ENCODE data around the gene EIF4G1. TPM values are rescaled to one million over a fixed set of nuclear protein-coding genes. Genes with fewer than 3 reads are reported as not detected.
"Not testable (repeated sequence)": the region's sequence is repeated elsewhere in the genome, so short reads cannot be mapped to it uniquely, and the experiment has no call there.

EIF4G1 gene
- total RNA-seq, 1 donor from 2014 or later: 254 TPM

GRCh38 chr3:184325715-184326369 lies 11.4 kb downstream of the EIF4G1 start:
- intact Hi-C loops (cut with DNase I): no loop called here
- ATAC-seq (ENCODE audit: poor library complexity) (no peak), DNase-seq (no peak)

DNA sequence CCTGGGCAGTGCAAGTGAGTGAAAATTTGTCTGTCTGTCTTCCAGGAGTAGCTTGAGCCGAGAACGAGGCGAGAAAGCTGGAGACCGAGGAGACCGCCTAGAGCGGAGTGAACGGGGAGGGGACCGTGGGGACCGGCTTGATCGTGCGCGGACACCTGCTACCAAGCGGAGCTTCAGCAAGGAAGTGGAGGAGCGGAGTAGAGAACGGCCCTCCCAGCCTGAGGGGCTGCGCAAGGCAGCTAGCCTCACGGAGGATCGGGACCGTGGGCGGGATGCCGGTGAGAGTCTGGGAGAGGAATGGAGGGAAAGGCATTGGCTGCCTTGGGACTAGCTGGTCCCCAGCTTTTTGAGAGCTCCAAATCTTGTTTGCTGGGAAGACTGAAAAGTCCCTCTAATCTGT lies 12.8 kb downstream of the EIF4G1 start:
- ATAC-seq (ENCODE audit: poor library complexity): no peak
- intact Hi-C loops (cut with DNase I): no loop called here
- DNase-seq: no peak

DNA sequence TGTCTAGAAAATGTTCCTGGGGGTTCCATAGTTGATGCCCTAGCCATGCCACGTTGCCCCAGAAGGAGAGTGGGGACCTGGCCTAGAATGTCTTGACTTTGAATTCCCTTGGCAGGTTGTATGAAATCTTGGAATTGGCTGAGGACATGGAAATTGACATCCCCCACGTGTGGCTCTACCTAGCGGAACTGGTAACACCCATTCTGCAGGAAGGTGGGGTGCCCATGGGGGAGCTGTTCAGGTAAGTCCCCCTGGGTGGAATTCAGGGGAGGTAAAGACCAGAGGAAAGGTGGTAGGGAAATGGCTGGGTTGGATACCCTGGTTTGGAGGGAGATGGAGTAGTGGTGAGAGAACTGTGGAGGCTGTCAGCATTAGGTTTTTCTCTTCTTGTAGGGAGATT lies 14.1 kb downstream of the EIF4G1 start:
- no peak for DNase-seq
- ATAC-seq (ENCODE audit: poor library complexity): no peak
- intact Hi-C loops (cut with DNase I): no loop called here

GRCh38 chr3:184332370-184333090 lies 18.1 kb downstream of the EIF4G1 start:
- intact Hi-C loops (cut with DNase I): no loop called here
- ATAC-seq (ENCODE audit: poor library complexity) (no peak), DNase-seq (no peak)

DNA sequence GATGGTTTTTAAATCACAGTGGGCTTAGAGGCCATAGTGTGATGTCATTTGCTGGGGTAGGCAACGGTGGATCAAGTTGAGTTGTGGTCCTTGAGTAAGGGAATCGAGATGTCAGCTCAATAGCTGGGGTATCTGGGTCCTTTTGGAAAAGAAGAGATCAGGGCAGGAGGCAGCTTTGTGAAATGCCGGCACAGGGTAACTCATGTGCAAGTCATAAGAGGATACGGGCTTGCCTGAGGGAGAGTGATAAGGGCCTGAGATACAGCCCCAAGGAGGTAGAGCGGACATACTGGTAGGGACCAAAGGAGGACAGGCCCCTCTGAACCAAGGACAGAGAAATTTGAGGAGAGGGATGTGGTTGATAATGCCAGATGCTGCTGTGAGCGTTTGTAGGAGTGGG lies 18.8 kb downstream of the EIF4G1 start:
- DNase-seq: no peak
- intact Hi-C loops (cut with DNase I): no loop called here
- no peak for ATAC-seq (ENCODE audit: poor library complexity)

DNA sequence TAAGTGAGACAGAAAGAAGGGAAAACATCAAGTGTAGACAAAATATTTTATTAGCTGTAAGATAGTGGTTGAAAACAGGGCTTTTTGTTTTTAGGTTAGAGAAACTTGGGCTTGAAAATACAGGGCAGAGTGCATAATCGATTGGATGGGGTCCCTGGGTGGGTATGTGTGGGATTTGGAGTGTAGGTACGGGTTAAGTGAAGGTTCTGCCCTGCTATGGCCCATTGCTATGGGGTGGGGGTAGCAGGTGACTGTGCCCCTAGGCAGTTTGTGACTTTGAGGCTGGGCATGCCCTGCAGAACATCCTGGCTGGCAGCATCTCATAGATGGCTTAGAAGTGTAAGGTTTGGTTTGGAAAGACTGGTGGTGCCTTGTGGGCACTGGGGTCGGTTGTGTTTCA lies 19.3 kb downstream of the EIF4G1 start:
- no peak for DNase-seq
- ATAC-seq (ENCODE audit: poor library complexity): no peak

DNA sequence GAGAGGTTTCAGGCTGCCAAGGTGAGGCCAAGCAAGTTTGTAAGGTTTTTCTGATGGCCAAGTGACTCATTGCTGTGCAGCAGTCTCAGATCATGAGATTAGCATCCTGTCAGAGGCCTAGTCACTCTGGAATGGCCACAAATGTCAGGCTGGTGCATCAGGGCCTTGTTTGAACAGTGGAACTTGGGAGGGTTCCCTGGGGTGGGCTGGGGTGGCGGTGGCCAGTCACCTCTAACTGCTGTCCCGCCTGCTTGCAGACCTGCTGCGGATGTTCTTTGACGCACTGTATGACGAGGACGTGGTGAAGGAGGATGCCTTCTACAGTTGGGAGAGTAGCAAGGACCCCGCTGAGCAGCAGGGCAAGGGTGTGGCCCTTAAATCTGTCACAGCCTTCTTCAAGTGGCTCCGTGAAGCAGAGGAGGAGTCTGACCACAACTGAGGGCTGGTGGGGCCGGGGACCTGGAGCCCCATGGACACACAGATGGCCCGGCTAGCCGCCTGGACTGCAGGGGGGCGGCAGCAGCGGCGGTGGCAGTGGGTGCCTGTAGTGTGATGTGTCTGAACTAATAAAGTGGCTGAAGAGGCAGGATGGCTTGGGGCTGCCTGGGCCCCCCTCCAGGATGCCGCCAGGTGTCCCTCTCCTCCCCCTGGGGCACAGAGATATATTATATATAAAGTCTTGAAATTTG lies 20.2 kb downstream of the EIF4G1 start:
- no peak for DNase-seq
- no peak for ATAC-seq (ENCODE audit: poor library complexity)
- intact Hi-C loops (cut with DNase I): no loop called here

More for the DNA sequence above, 19.3 kb downstream of the EIF4G1 start:
- intact Hi-C loops (cut with DNase I): no loop called here

GRCh38 chr3:184335291-184335660 lies 20.9 kb downstream of the EIF4G1 start:
- DNase-seq (no peak), ATAC-seq (ENCODE audit: poor library complexity) (no peak)
- intact Hi-C loops (cut with DNase I): no loop called here

DNA sequence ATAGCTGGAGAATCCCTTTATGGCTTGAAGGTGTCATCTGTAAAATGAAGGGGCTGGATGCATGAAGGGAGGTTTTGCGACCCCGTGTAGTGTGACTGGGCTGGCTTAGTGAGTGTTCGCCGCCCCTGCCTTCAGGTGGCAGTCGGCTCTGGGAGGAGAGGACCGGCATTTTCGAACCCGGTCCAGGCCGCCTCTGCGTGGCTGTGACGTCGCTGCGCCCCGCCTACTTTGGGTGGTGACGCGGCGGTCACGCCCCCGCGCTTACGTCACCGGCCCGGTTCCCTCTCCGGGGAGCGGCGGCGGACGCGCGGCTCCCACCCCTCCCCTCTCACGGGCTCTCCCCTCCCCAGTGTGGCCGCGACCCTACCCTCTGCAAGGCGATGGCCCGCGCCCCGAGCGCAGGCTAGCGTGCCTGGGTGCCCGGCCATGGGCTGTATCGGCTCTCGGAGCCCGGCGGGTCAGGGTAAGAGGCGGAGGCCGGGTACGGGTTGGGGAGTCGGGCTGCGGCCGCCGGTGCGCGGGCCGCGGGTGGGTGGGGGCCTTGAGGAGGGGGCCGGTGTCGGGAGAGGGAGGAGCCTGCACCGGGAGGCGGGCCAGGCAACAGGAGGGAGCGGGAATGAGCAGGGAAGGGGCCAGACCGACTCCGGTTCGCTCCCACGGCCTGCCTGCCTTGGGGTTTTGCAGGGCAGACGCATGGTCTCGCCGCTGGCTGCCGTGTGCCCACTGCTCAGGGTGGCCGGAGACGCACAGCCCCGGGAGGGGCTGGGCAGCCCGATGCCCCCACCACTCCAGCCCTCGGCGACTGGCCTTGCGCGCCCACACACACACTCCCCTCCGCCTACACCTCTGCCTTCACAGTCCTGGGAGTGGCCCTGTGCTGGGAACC lies 21.5 kb downstream of the EIF4G1 start:
- ATAC-seq (ENCODE audit: poor library complexity) (peak; percentile 78), DNase-seq (peak; percentile 94)
- intact Hi-C loops (cut with DNase I): no loop called here

- intact Hi-C loops (cut with DNase I): no loop called here
- ATAC-seq (ENCODE audit: poor library complexity) (peak; percentile 54), DNase-seq (no peak)
These were observed 22.4 kb downstream of the EIF4G1 start for GRCh38 chr3:184336547-184337398.

DNA sequence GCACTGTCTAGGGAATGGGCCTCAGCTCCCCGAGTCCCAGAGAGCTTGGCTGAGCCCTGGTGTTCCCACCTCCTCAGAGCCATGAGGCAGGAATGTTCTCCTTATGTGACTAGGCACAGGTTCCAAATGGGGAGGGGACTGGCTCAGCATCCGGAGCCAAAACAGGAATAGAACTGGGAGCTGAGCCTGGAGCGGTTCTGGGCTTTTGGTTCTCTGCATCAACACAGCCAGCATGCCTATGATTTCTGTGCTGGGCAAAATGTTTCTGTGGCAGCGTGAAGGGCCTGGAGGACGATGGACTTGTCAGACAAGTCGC lies 23.0 kb downstream of the EIF4G1 start, which contains the start of gene FAM131A:
Gene FAM131A, plus strand, starts transcription at position 202 of the 316 bp plus-strand sequence. Its CDS starts 31 bp downstream, at position 233.
- intact Hi-C loops (cut with DNase I): no loop called here
- DNase-seq (peak; percentile 81), ATAC-seq (ENCODE audit: poor library complexity) (peak; percentile 55)

GRCh38 chr3:184337981-184338380 lies 23.6 kb downstream of the EIF4G1 start:
- DNase-seq (no peak), ATAC-seq (ENCODE audit: poor library complexity) (no peak)
- intact Hi-C loops (cut with DNase I): no loop called here

DNA sequence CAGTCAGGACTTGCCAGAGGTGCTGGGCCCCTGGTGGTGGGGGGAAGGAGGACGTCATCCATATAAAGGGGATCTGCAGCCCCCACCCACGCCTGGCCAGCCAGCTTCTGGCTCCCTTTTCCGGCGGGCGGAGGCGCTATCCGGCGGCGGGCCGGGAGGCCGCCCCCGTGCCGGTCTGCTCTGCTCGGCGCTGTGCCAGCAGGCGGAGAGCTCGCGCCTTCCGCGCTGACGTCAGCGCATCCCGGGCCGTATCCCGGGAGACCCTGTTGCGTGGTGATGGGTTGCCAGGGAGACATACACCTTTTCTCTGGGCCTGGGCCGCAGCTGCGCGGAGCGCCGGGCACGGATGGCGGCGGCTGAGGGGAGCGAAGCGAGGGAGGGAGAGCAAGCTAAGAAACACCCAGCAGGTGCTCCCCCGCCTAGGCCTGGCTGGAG lies 24.1 kb downstream of the EIF4G1 start:
- ATAC-seq (ENCODE audit: poor library complexity) (peak; percentile 25), DNase-seq (peak; percentile 88)
- intact Hi-C loops (cut with DNase I): no loop called here

- no peak for ATAC-seq (ENCODE audit: poor library complexity)
- DNase-seq: no peak
- intact Hi-C loops (cut with DNase I): no loop called here
These were observed 24.6 kb downstream of the EIF4G1 start for GRCh38 chr3:184339001-184339400.

GRCh38 chr3:184339451-184340135 lies 25.2 kb downstream of the EIF4G1 start:
- DNase-seq; intact Hi-C loops (cut with DNase I); ATAC-seq (ENCODE audit: poor library complexity): not testable (repeated sequence)

GRCh38 chr3:184341925-184342324 lies 27.5 kb downstream of the EIF4G1 start:
- DNase-seq: no peak
- no peak for ATAC-seq (ENCODE audit: poor library complexity)
- intact Hi-C loops (cut with DNase I): no loop called here

GRCh38 chr3:184343200-184343876 lies 28.9 kb downstream of the EIF4G1 start:
- ATAC-seq (ENCODE audit: poor library complexity): no peak
- no peak for DNase-seq
- intact Hi-C loops (cut with DNase I): no loop called here
